Right atrium auricular region (tissue), 2 donors: Measurements from ENCODE around the gene TMC6. TPM values are rescaled to one million over a fixed set of nuclear protein-coding genes. Genes with fewer than 3 reads are reported as not detected.

Experiments
- DNase-seq: peaks from one replicate; pipeline ENCODE4 v3.0.0-alpha.2; 2019; ENCODE audit warnings: low spot score
- H3K27ac ChIP-seq, 2 donors: fragments of 200-600 bp; sonication (generic); 1 replicate in 1 of 2; 2 replicates in 1 of 2; pipeline ENCODE4 v1.5.1; 2016 to 2019
- H3K27me3 ChIP-seq, 2 donors: fragments of 200-600 bp; sonication (generic); one replicate each; pipeline versions ENCODE4 v1.5.1 to v1.6.0; 2017 to 2019
- H3K36me3 ChIP-seq: fragments of 200-600 bp; sonication (generic); one replicate; pipeline ENCODE4 v1.5.1; 2016
- H3K4me1 ChIP-seq, 2 donors: fragments of 200-600 bp; sonication (generic); one replicate each; pipeline versions ENCODE4 v1.5.1 to v1.6.0; 2017 to 2019
- H3K4me3 ChIP-seq, 2 donors: fragments of 200-600 bp; sonication (generic); 1 replicate in 1 of 2; 2 replicates in 1 of 2; pipeline ENCODE4 v1.5.1; 2017 to 2019; ENCODE audit warnings: mild to moderate bottlenecking in 1 of 2, moderate library complexity in 1 of 2
- H3K9me3 ChIP-seq, 2 donors: fragments of 200-600 bp; sonication (generic); one replicate each; pipeline ENCODE4 v1.5.1; 2019
- CTCF ChIP-seq, 2 donors: fragments of 200-600 bp; sonication (generic); IDR thresholded peaks; one replicate each; pipeline ENCODE4 v1.5.1; 2019; ENCODE audit warnings: antibody characterized with exemption in 2 of 2
- total RNA-seq, 2 donors: library from RNA; depleted of rRNA; stranded (reverse); fragments of >200 nt; gene quantifications; one replicate each; pipeline ENCODE4 v1.1.0, GENCODE V29; 2016

The TMC6 gene
- total RNA-seq, 2 donors from 2014 or later: 7.5 to 41.3 TPM

GRCh38 chr17:78108726-78109488 lies 19.6 kb downstream of the TMC6 start:
- Histone ChIP-seq H3K36me3 (peaks cover 19% of the 10 kb centered on the region), H3K4me1 (peaks cover 0 to 24% of the 10 kb centered on the region in 2 donors), H3K27ac (no peak overlapping the region), H3K9me3 (no peaks in the 10 kb centered on the region), H3K27me3 (no peaks in the 10 kb centered on the region), H3K4me3 (no peak overlapping the region)
- DNase-seq: no peak
- no peak for TF ChIP-seq CTCF (IDR thresholded peaks at IDR 0.05)

- Histone ChIP-seq H3K27me3 (no peaks in the 10 kb centered on the region), H3K9me3 (no peaks in the 10 kb centered on the region), H3K36me3 (peaks cover 26% of the 10 kb centered on the region), H3K4me1 (peaks cover 0 to 24% of the 10 kb centered on the region in 2 donors), H3K4me3 (no peak overlapping the region), H3K27ac (no peak overlapping the region)
- TF ChIP-seq CTCF (IDR thresholded peaks at IDR 0.05): no peak
- DNase-seq: no peak
These were observed 20.4 kb downstream of the TMC6 start for GRCh38 chr17:78107976-78108725.

GRCh38 chr17:78107457-78107856 lies 21.1 kb downstream of the TMC6 start:
- Histone ChIP-seq H3K36me3 (peaks cover 33% of the 10 kb centered on the region), H3K4me1 (peaks cover 0 to 17% of the 10 kb centered on the region in 2 donors), H3K4me3 (no peak overlapping the region), H3K27ac (no peak overlapping the region), H3K9me3 (no peaks in the 10 kb centered on the region), H3K27me3 (no peaks in the 10 kb centered on the region)
- no peak for DNase-seq
- no peak for TF ChIP-seq CTCF (IDR thresholded peaks at IDR 0.05)

- TF ChIP-seq CTCF (IDR thresholded peaks at IDR 0.05): no peak
- H3K27me3 ChIP-seq: no peaks in the 10 kb centered on the region
- H3K4me1 ChIP-seq: peaks cover 0 to 10% of the 10 kb centered on the region in 2 donors
- DNase-seq: no peak
- H3K9me3 ChIP-seq: no peaks in the 10 kb centered on the region
- H3K27ac ChIP-seq: no peak overlapping the region
- peaks cover 39% of the 10 kb centered on the region for H3K36me3 ChIP-seq
- no peak overlapping the region for H3K4me3 ChIP-seq
These were observed 22.3 kb downstream of the TMC6 start for GRCh38 chr17:78106211-78106610.

- H3K4me1 ChIP-seq: peaks cover 0 to 4% of the 10 kb centered on the region in 2 donors
- no peak overlapping the region for H3K27ac ChIP-seq
- H3K9me3 ChIP-seq: no peaks in the 10 kb centered on the region
- no peak overlapping the region for H3K4me3 ChIP-seq
- peaks cover 39% of the 10 kb centered on the region for H3K36me3 ChIP-seq
- no peak for DNase-seq
- no peaks in the 10 kb centered on the region for H3K27me3 ChIP-seq
- TF ChIP-seq CTCF (IDR thresholded peaks at IDR 0.05): no peak
These were observed 23.0 kb downstream of the TMC6 start for GRCh38 chr17:78105551-78105950.
